ENCODE data around the gene DHCR24. TPM values are rescaled to one million over a fixed set of nuclear protein-coding genes. Genes with fewer than 3 reads are reported as not detected.

Gene DHCR24
- total RNA-seq, 2 donors from 2014 or later = 13.4 to 20.4 TPM

GRCh38 chr1:54866801-54867716 is 19.9 kb downstream of the DHCR24 start:
- H3K27ac ChIP-seq = no peak overlapping the region
- TF ChIP-seq CTCF (IDR thresholded peaks at IDR 0.05) = no peak
- no peaks in the 10 kb centered on the region for H3K9me3 ChIP-seq
- no peaks in the 10 kb centered on the region for H3K36me3 ChIP-seq
- H3K4me3 ChIP-seq = no peak overlapping the region
- no peak for DNase-seq (ENCODE audit: low spot score)
- no peaks in the 10 kb centered on the region for H3K4me1 ChIP-seq
- no peaks in the 10 kb centered on the region for H3K27me3 ChIP-seq

GRCh38 chr1:54865238-54866073 is 21.5 kb downstream of the DHCR24 start:
- no peak for TF ChIP-seq CTCF (IDR thresholded peaks at IDR 0.05)
- Histone ChIP-seq H3K9me3 (no peaks in the 10 kb centered on the region), H3K27me3 (no peaks in the 10 kb centered on the region), H3K36me3 (no peaks in the 10 kb centered on the region), H3K27ac (no peak overlapping the region), H3K4me1 (no peaks in the 10 kb centered on the region), H3K4me3 (no peak overlapping the region)
- no peak for DNase-seq (ENCODE audit: low spot score)

GRCh38 chr1:54864460-54865208 is 22.4 kb downstream of the DHCR24 start:
- Histone ChIP-seq H3K36me3 (no peaks in the 10 kb centered on the region), H3K27me3 (no peaks in the 10 kb centered on the region), H3K27ac (no peak overlapping the region), H3K9me3 (no peaks in the 10 kb centered on the region), H3K4me3 (no peak overlapping the region), H3K4me1 (no peaks in the 10 kb centered on the region)
- TF ChIP-seq CTCF (IDR thresholded peaks at IDR 0.05) = no peak
- no peak for DNase-seq (ENCODE audit: low spot score)

GRCh38 chr1:54863267-54863665 is 23.7 kb downstream of the DHCR24 start:
- Histone ChIP-seq H3K27ac (no peak overlapping the region), H3K4me3 (no peak overlapping the region), H3K36me3 (no peaks in the 10 kb centered on the region), H3K27me3 (no peaks in the 10 kb centered on the region), H3K4me1 (no peaks in the 10 kb centered on the region), H3K9me3 (no peaks in the 10 kb centered on the region)
- DNase-seq (ENCODE audit: low spot score) = no peak
- TF ChIP-seq CTCF (IDR thresholded peaks at IDR 0.05) = no peak

GRCh38 chr1:54861070-54861761 is 25.8 kb downstream of the DHCR24 start:
- Histone ChIP-seq H3K27ac (no peak overlapping the region), H3K9me3 (no peaks in the 10 kb centered on the region), H3K36me3 (no peaks in the 10 kb centered on the region), H3K27me3 (no peaks in the 10 kb centered on the region), H3K4me3 (no peak overlapping the region), H3K4me1 (no peaks in the 10 kb centered on the region)
- DNase-seq (ENCODE audit: low spot score) = no peak
- no peak for TF ChIP-seq CTCF (IDR thresholded peaks at IDR 0.05)

Measured in right atrium auricular region (tissue), 2 donors.